ENCODE measurements around the gene MCCD1. TPM values are rescaled to one million over a fixed set of nuclear protein-coding genes. Genes with fewer than 3 reads are reported as not detected.

Gene MCCD1
- total RNA-seq, 1 experiment from 2014 or later: not detected

DNA sequence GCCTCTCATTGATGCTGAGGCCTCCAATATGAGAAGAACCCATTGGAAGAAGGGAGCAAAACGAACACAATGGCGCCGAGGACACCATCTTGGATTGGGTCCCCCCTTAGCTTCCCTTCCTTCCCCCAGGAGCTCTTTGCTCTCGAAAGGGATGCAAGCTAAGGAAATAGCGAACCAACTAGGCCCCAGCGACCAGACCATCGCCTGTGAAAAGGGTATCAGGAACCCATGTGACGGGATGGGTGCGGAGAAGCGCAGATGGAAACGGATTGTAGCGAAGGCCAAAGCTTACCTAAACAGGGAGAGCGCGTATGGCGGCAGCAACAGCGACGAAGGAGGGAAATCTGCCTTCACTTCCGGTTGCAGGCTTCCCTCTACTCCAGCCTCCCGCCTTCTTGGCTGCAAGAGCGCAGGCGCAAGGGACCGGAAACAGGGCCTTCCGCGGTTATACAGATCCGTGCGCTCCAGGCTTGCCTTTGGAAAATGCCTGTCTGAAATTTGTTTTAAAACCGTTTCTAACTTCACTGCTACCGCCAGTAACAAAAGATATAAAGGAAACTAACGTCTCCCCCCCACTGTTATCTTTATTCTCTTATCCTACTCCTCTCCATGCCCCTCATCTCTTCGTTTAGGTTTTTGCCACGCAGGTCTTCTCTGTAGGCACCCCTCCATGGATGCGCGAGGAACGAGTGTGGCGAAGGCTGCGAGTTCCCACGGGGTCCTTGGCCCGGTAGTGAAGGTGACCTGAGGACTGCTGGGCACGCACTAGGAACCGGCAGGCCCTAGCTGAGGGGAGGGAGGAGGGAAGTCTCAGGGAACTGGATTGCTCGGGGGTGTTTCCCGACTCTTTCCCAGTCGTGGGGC, 13.1 kb downstream of the MCCD1 start, which contains the start of gene DDX39B:
TSS of gene DDX39B (minus strand) at position 346 of the 864 bp plus-strand sequence. CDS start 1,471 bp downstream, outside the sequence.
- DNase-seq (ENCODE audit: low read depth, low spot score) (peak; percentile 86), ATAC-seq (peak; percentile 91)
- intact Hi-C loops (cut with micrococcal nuclease; ENCODE audit: unreplicated experiment) (loop anchor here (2.0 kb wide), 1 partner anchor 49 kb away; no protein-coding TSS in a partner anchor), in situ Hi-C loops (cut with HindIII; ENCODE audit: low pct_unique_long_range_greater_than_20kb, low sequenced_read_pairs) (no loop called here)
- Histone ChIP-seq H3K27me3 (ENCODE audit: control insufficient read depth, insufficient read depth, low read length) (no peaks in the 10 kb centered on the region), H3K27ac (ENCODE audit: low read length) (peak within 1 kb of the TSS; percentile 97), H3K36me3 (ENCODE audit: control insufficient read depth, insufficient read depth, low read length) (peaks cover 18% of the 10 kb centered on the region), H3K4me1 (ENCODE audit: control insufficient read depth, insufficient read depth, low read length) (peaks cover 19% of the 10 kb centered on the region), H3K4me3 (ENCODE audit: low read depth in 2 of 2, low read length in 2 of 2) (peak within 1 kb of the TSS; percentile 54 to 98), H3K9me3 (ENCODE audit: control insufficient read depth, insufficient read depth, low read depth, low read length) (no peaks in the 10 kb centered on the region)
- ChIA-PET CTCF (interaction anchor here (0.6 kb wide), 1 partner anchor 60 kb away, joined by 3 read pairs; no protein-coding TSS in a partner anchor), POLR2A (interaction anchor here (0.5 to 1.5 kb wide), 9 partner anchors 12 to 80 kb away, joined by 3 to 8 read pairs (median 4); partner anchors contain the start of gene NCR3)
- TF ChIP-seq POLR2AphosphoS5 (IDR thresholded peaks at IDR 0.05; ENCODE audit: low read depth, low read length) (peak; percentile 90), TCF7L2 (IDR thresholded peaks at IDR 0.05; ENCODE audit: low read depth, low read length) (peak; percentile 39; the same call in 1 of the 2 replicates), SIN3A (IDR thresholded peaks at IDR 0.05; ENCODE audit: borderline replicate concordance, insufficient read depth, low read depth, low read length) (no peak; the same call in none of the 2 replicates)
- TF ChIP-seq, protein P1, sequence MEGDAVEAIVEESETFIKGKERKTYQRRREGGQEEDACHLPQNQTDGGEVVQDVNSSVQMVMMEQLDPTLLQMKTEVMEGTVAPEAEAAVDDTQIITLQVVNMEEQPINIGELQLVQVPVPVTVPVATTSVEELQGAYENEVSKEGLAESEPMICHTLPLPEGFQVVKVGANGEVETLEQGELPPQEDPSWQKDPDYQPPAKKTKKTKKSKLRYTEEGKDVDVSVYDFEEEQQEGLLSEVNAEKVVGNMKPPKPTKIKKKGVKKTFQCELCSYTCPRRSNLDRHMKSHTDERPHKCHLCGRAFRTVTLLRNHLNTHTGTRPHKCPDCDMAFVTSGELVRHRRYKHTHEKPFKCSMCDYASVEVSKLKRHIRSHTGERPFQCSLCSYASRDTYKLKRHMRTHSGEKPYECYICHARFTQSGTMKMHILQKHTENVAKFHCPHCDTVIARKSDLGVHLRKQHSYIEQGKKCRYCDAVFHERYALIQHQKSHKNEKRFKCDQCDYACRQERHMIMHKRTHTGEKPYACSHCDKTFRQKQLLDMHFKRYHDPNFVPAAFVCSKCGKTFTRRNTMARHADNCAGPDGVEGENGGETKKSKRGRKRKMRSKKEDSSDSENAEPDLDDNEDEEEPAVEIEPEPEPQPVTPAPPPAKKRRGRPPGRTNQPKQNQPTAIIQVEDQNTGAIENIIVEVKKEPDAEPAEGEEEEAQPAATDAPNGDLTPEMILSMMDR (IDR thresholded peaks at IDR 0.05): no peak
- TF ChIP-seq, protein P2, sequence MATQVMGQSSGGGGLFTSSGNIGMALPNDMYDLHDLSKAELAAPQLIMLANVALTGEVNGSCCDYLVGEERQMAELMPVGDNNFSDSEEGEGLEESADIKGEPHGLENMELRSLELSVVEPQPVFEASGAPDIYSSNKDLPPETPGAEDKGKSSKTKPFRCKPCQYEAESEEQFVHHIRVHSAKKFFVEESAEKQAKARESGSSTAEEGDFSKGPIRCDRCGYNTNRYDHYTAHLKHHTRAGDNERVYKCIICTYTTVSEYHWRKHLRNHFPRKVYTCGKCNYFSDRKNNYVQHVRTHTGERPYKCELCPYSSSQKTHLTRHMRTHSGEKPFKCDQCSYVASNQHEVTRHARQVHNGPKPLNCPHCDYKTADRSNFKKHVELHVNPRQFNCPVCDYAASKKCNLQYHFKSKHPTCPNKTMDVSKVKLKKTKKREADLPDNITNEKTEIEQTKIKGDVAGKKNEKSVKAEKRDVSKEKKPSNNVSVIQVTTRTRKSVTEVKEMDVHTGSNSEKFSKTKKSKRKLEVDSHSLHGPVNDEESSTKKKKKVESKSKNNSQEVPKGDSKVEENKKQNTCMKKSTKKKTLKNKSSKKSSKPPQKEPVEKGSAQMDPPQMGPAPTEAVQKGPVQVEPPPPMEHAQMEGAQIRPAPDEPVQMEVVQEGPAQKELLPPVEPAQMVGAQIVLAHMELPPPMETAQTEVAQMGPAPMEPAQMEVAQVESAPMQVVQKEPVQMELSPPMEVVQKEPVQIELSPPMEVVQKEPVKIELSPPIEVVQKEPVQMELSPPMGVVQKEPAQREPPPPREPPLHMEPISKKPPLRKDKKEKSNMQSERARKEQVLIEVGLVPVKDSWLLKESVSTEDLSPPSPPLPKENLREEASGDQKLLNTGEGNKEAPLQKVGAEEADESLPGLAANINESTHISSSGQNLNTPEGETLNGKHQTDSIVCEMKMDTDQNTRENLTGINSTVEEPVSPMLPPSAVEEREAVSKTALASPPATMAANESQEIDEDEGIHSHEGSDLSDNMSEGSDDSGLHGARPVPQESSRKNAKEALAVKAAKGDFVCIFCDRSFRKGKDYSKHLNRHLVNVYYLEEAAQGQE (IDR thresholded peaks at IDR 0.05; ENCODE audit: insufficient read depth in 1 of 2, low read depth in 2 of 2, low read length in 1 of 2): peak in 1 of 2 experiments; percentile 70; a peak in 2 of 4 replicates
- no TSS peak for BruUV-seq (replicated peaks)

DNA sequence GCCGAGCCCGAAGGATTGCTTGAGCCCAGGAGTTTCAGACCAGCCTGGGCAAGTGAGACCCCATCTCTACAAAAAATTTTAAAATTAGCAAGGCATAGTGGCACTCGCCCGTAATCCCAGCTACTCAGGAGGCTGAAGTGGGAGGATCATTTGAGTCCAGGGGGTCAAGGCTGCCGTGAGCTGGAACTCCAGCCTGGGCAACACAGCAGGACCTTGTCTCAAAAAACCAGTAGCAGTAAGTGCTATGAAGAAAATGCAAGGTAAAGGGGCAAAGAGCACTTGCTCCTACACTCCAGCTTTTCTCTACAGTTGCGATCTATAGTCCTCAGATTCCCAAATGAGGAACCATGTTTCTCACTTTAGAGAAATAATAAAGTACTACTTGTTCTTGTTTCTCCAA, 14.9 kb downstream of the MCCD1 start:
- ChIA-PET CTCF (no interaction called here), POLR2A (interaction anchor here (1.0 kb wide), 1 partner anchor 49 kb away, joined by 3 read pairs; no protein-coding TSS in a partner anchor)
- in situ Hi-C loops (cut with HindIII; ENCODE audit: low pct_unique_long_range_greater_than_20kb, low sequenced_read_pairs) (no loop called here), intact Hi-C loops (cut with micrococcal nuclease; ENCODE audit: unreplicated experiment) (no loop called here)
- peaks cover 11% of the 10 kb centered on the region for H3K36me3 ChIP-seq (ENCODE audit: control insufficient read depth, insufficient read depth, low read length)
- no peak for ATAC-seq
- H3K27me3 ChIP-seq (ENCODE audit: control insufficient read depth, insufficient read depth, low read length): no peaks in the 10 kb centered on the region
- no peak overlapping the region for H3K4me3 ChIP-seq (ENCODE audit: low read depth in 2 of 2, low read length in 2 of 2)
- H3K9me3 ChIP-seq (ENCODE audit: control insufficient read depth, insufficient read depth, low read depth, low read length): no peaks in the 10 kb centered on the region
- DNase-seq (ENCODE audit: low read depth, low spot score): no peak
- no TSS peak for BruUV-seq (replicated peaks)
- H3K27ac ChIP-seq (ENCODE audit: low read length): no peak overlapping the region; the same call in 1 of the 2 replicates
- H3K4me1 ChIP-seq (ENCODE audit: control insufficient read depth, insufficient read depth, low read length): peaks cover 23% of the 10 kb centered on the region
- TF ChIP-seq TCF7L2 (IDR thresholded peaks at IDR 0.05; ENCODE audit: low read depth, low read length) (no peak), SIN3A (IDR thresholded peaks at IDR 0.05; ENCODE audit: borderline replicate concordance, insufficient read depth, low read depth, low read length) (no peak), POLR2AphosphoS5 (IDR thresholded peaks at IDR 0.05; ENCODE audit: low read depth, low read length) (no peak)
- TF ChIP-seq, protein P2 (IDR thresholded peaks at IDR 0.05; ENCODE audit: insufficient read depth in 1 of 2, low read depth in 2 of 2, low read length in 1 of 2): no peak
- TF ChIP-seq, protein P1 (IDR thresholded peaks at IDR 0.05): no peak

Measured in Panc1 (cell line).